ENCODE data around the gene ATP2B3. TPM values are rescaled to one million over a fixed set of nuclear protein-coding genes. Genes with fewer than 3 reads are reported as not detected.

Gene ATP2B3
- total RNA-seq, 1 experiment from 2014 or later, result 0.35 TPM

GRCh38 chrX:153507484-153508178 lies 9.8 kb upstream of the ATP2B3 start:
- no peak overlapping the region for H3T11ph ChIP-seq (ENCODE audit: low read length)
- TF ChIP-seq CTCF (conservative IDR thresholded peaks at IDR 0.05), result peak; percentile 85
- no peaks in the 10 kb centered on the region; the same call in 1 of the 2 replicates for H3K27me3 ChIP-seq (ENCODE audit: insufficient read depth, low read length)
- H3K4me1 ChIP-seq (ENCODE audit: insufficient read depth, low read length), result no peaks in the 10 kb centered on the region
- H4K20me1 ChIP-seq (ENCODE audit: control insufficient read depth, insufficient read depth, insufficient read length), result peaks cover 2% of the 10 kb centered on the region
- Mint-ChIP-seq H3K27me3 (ENCODE audit: low read depth) (peaks cover 2% of the 10 kb centered on the region), H3K36me3 (ENCODE audit: insufficient read depth in 1 of 3, low read depth in 3 of 3) (peaks cover 0 to 2% (median 0%) of the 10 kb centered on the region in 3 experiments; a peak in 1 of 7 replicates), H3K9me3 (peaks cover 63 to 73% of the 10 kb centered on the region in 2 experiments), H3K4me3 (no peak overlapping the region; a peak in 1 of 5 replicates), H3K27ac (no peak overlapping the region), H3K4me1 (peaks cover 2 to 6% of the 10 kb centered on the region in 2 experiments; a peak in 2 of 4 replicates)
- H3K9me3 ChIP-seq (ENCODE audit: control insufficient read depth, low read depth, low read length), result peaks cover 25% of the 10 kb centered on the region
- H3K56ac ChIP-seq (ENCODE audit: insufficient read length, low read depth, low read length), result no peak overlapping the region
- H3K23ac ChIP-seq (ENCODE audit: insufficient read length, low read depth, low read length), result no peak overlapping the region
- H4K8ac ChIP-seq (replicated peaks; ENCODE audit: insufficient read length, low read depth, low read length), result no peak overlapping the region
- H3K9ac ChIP-seq (ENCODE audit: extremely low read depth, insufficient read length, low read length), result no peak overlapping the region
- WGBS (ENCODE audit: extremely low coverage, insufficient read length, low lambda C conversion rate), result no CpG with 5 or more reads among the region's 19 CpGs
- no peak overlapping the region for H3K14ac ChIP-seq (ENCODE audit: insufficient read depth, low read length)
- H3K18ac ChIP-seq (ENCODE audit: insufficient read length, low read depth, low read length), result no peak overlapping the region
- H4K5ac ChIP-seq (ENCODE audit: insufficient read length, low read depth, low read length), result no peak overlapping the region
- no peaks in the 10 kb centered on the region for H3K79me2 ChIP-seq (ENCODE audit: insufficient read depth, low read length)
- no peak overlapping the region for H2BK20ac ChIP-seq (ENCODE audit: low read depth, low read length, poor library complexity, severe bottlenecking)
- H2AK5ac ChIP-seq (ENCODE audit: insufficient read length, low read length), result no peak overlapping the region
- H2BK15ac ChIP-seq (ENCODE audit: low read depth, low read length), result no peak overlapping the region
- no peak overlapping the region for H2AFZ ChIP-seq (ENCODE audit: low read length)
- no peak overlapping the region for H3K27ac ChIP-seq (ENCODE audit: insufficient read length, low read depth, low read length)
- H3K79me1 ChIP-seq (ENCODE audit: insufficient read depth, low read depth, low read length, poor library complexity, severe bottlenecking), result no peaks in the 10 kb centered on the region
- H3K4ac ChIP-seq (ENCODE audit: low read depth, low read length), result no peak overlapping the region
- H3K4me2 ChIP-seq (ENCODE audit: insufficient read depth, insufficient read length, low read length), result no peak overlapping the region
- no peak overlapping the region for H2BK120ac ChIP-seq (ENCODE audit: low read depth, low read length, poor library complexity, severe bottlenecking)
- H3K23me2 ChIP-seq (ENCODE audit: insufficient read length, low read depth, low read length, poor library complexity, severe bottlenecking), result no peaks in the 10 kb centered on the region
- peak; percentile 85 for DNase-seq
- no peak overlapping the region for H2BK5ac ChIP-seq (ENCODE audit: insufficient read length, low read length)
- H2BK12ac ChIP-seq (ENCODE audit: insufficient read length, low read depth, low read length), result no peak overlapping the region
- no peak overlapping the region for H4K91ac ChIP-seq (ENCODE audit: insufficient read length, low read depth, low read length)

All from H9 (cell line).